GM12892 (cell line): ENCODE results near the gene PRRX1.

ENCODE experiments used
- DNase-seq: peaks from one replicate; pipeline ENCODE4 v3.0.0; 2011; ENCODE audit not compliant: insufficient read length
- FAIRE-seq: peaks from 2 replicates; lab custom pipeline; 2011; peaks lifted over from hg19 to GRCh38; lab: Jason Lieb, UNC
- POLR2A ChIP-seq: IDR thresholded peaks from 2 replicates; pipeline ENCODE4 v1.6.1; 2011; ENCODE audit warnings: low read depth, low read length, control low read depth
- POLR2AphosphoS5 ChIP-seq: IDR thresholded peaks from 2 replicates; pipeline ENCODE4 v1.6.1; 2011; ENCODE audit warnings: low read depth, low read length, control low read depth
- TAF1 ChIP-seq: IDR thresholded peaks from 2 replicates; pipeline ENCODE4 v1.6.1; 2011; ENCODE audit warnings: low read depth, mild to moderate bottlenecking, control low read depth, low read length, borderline replicate concordance

PRRX1 gene

GRCh38 chr1:170657275-170657853 is 6.6 kb upstream of the PRRX1 start:
- no peak for DNase-seq
- TF ChIP-seq POLR2AphosphoS5 (no peak), TAF1 (no peak)
- no peak for FAIRE-seq

GRCh38 chr1:170659399-170660035 is 4.4 kb upstream of the PRRX1 start:
- FAIRE-seq, result no peak
- no peak for DNase-seq
- TF ChIP-seq POLR2A (no peak), TAF1 (no peak), POLR2AphosphoS5 (no peak)

- FAIRE-seq (no peak), DNase-seq (no peak)
- TF ChIP-seq POLR2A (no peak), POLR2AphosphoS5 (no peak), TAF1 (no peak)
Observed at GRCh38 chr1:170660281-170660713, 3.6 kb upstream of the PRRX1 start.

- TF ChIP-seq POLR2AphosphoS5 (no peak), TAF1 (no peak), POLR2A (no peak)
- DNase-seq (no peak), FAIRE-seq (no peak)
Observed at GRCh38 chr1:170660871-170661645, 2.9 kb upstream of the PRRX1 start.

- no peak for TF ChIP-seq TAF1
- no peak for FAIRE-seq
Observed at GRCh38 chr1:170661646-170662411, 2.1 kb upstream of the PRRX1 start.

GRCh38 chr1:170662561-170663403 is 1.1 kb upstream of the PRRX1 start:
- TF ChIP-seq TAF1, result no peak
- no peak for TF ChIP-seq POLR2AphosphoS5
- no peak for TF ChIP-seq POLR2A
- no peak for DNase-seq
- FAIRE-seq, result no peak

More at GRCh38 chr1:170661646-170662411, 2.1 kb upstream of the PRRX1 start:
- DNase-seq, result no peak

- DNase-seq (no peak), FAIRE-seq (no peak)
- TF ChIP-seq POLR2A (no peak), POLR2AphosphoS5 (no peak), TAF1 (no peak)
Observed at GRCh38 chr1:170663404-170664092, 383 bp upstream of the PRRX1 start.

GRCh38 chr1:170664828-170665612 is 1.1 kb downstream of the PRRX1 start:
- DNase-seq, result no peak
- FAIRE-seq, result no peak

GRCh38 chr1:170665629-170666028 is 1.7 kb downstream of the PRRX1 start:
- FAIRE-seq (no peak), DNase-seq (no peak)
- no peak for TF ChIP-seq POLR2AphosphoS5

More at GRCh38 chr1:170664828-170665612, 1.1 kb downstream of the PRRX1 start:
- no peak for TF ChIP-seq TAF1
- no peak for TF ChIP-seq POLR2A
- no peak for TF ChIP-seq POLR2AphosphoS5
